DND-41 (cell line): ENCODE measurements around the gene PHACTR4.
"Not testable (repeated sequence)": the region's sequence is repeated elsewhere in the genome, so short reads cannot be mapped to it uniquely, and the experiment has no call there.

ENCODE experiments used
- ATAC-seq: fragments of 200-7000 bp; cut with Tn5 transposase; 3 replicates; pipeline ENCODE4 v1.9.1; 2021; ENCODE audit warnings: low read depth; ENCODE audit not compliant: insufficient read depth
- DNase-seq: peaks from one replicate; pipeline ENCODE4 v3.0.0-alpha.2; 2020
- H2AFZ ChIP-seq: 2 replicates; pipeline ENCODE4 v1.6.0; 2012; ENCODE audit warnings: low read depth, low read length
- H3K27ac ChIP-seq: 2 replicates; pipeline ENCODE4 v1.5.1; 2012; ENCODE audit warnings: low read length, inconsistent platforms
- H3K27me3 ChIP-seq: fragments of 200-600 bp; sonication (generic); 2 replicates; pipeline ENCODE4 v1.6.0; 2012; ENCODE audit warnings: low read length, mild to moderate bottlenecking, inconsistent platforms; ENCODE audit not compliant: insufficient read depth, poor library complexity
- H3K36me3 ChIP-seq: 2 replicates; pipeline ENCODE4 v1.5.1; 2012; ENCODE audit warnings: low read length, inconsistent platforms; ENCODE audit not compliant: insufficient read depth
- H3K4me1 ChIP-seq: 2 replicates; pipeline ENCODE4 v1.5.1; 2012; ENCODE audit warnings: mild to moderate bottlenecking, low read length; ENCODE audit not compliant: insufficient read depth
- H3K4me2 ChIP-seq: 2 replicates; pipeline ENCODE4 v1.6.0; 2012; ENCODE audit warnings: mild to moderate bottlenecking, moderate library complexity, low read length, inconsistent platforms; ENCODE audit not compliant: insufficient read depth
- H3K4me3 ChIP-seq, 2 experiments: fragments of 200-600 bp in 1 of 2; shearing (Covaris generic) in 1 of 2; 2 replicates each; pipeline ENCODE4 v1.5.1; 2012 to 2016; ENCODE audit warnings: inconsistent platforms in 2 of 2, low read length in 2 of 2, mild to moderate bottlenecking in 2 of 2, low read depth in 1 of 2, moderate library complexity in 1 of 2
- H3K79me2 ChIP-seq: 2 replicates; pipeline ENCODE4 v1.6.0; 2012; ENCODE audit warnings: low read length, inconsistent platforms; ENCODE audit not compliant: insufficient read depth
- H3K9ac ChIP-seq: 2 replicates; pipeline ENCODE4 v1.6.0; 2012; ENCODE audit warnings: low read depth, mild to moderate bottlenecking, inconsistent platforms, low read length, moderate library complexity
- H3K9me3 ChIP-seq: 2 replicates; pipeline ENCODE4 v1.5.1; 2012; ENCODE audit warnings: low read length, moderate library complexity, mild to moderate bottlenecking, inconsistent platforms; ENCODE audit not compliant: insufficient read depth, severe bottlenecking
- H4K20me1 ChIP-seq: 2 replicates; pipeline ENCODE4 v1.6.0; 2012; ENCODE audit warnings: low read length; ENCODE audit not compliant: insufficient read depth
- CTCF ChIP-seq: IDR thresholded peaks from 2 replicates; pipeline ENCODE4 v1.5.1; 2012; ENCODE audit warnings: borderline replicate concordance, low read length, moderate library complexity, mild to moderate bottlenecking; ENCODE audit not compliant: poor library complexity, severe bottlenecking; ENCODE audit errors: extremely low read depth
- EZH2 ChIP-seq: IDR thresholded peaks from 3 replicates; pipeline ENCODE4 v1.6.1; 2012; ENCODE audit warnings: borderline replicate concordance, low read depth, mild to moderate bottlenecking, moderate library complexity, low read length, inconsistent platforms; ENCODE audit not compliant: severe bottlenecking

Gene PHACTR4

GRCh38 chr1:28470146-28470545 is 100.6 kb downstream of the PHACTR4 start:
- Histone ChIP-seq H3K4me1 (no peaks in the 10 kb centered on the region), H3K4me2 (no peak overlapping the region), H3K9me3 (no peaks in the 10 kb centered on the region), H4K20me1 (no peaks in the 10 kb centered on the region), H3K27me3 (no peaks in the 10 kb centered on the region), H3K9ac (no peak overlapping the region), H3K4me3 (no peak overlapping the region), H2AFZ (no peak overlapping the region), H3K36me3 (peaks cover 53% of the 10 kb centered on the region), H3K79me2 (no peaks in the 10 kb centered on the region), H3K27ac (no peak overlapping the region)
- no peak for TF ChIP-seq CTCF
- TF ChIP-seq EZH2, result no peak
- ATAC-seq (no peak), DNase-seq (no peak)

GRCh38 chr1:28479497-28479896 is 110.0 kb downstream of the PHACTR4 start:
- not testable (repeated sequence) for ATAC-seq, DNase-seq, H3K4me2 ChIP-seq

GRCh38 chr1:28480308-28480707 is 110.8 kb downstream of the PHACTR4 start:
- Histone ChIP-seq H3K27ac (no peak overlapping the region), H3K4me2 (no peak overlapping the region)
- no peak for ATAC-seq

More at GRCh38 chr1:28479497-28479896, 110.0 kb downstream of the PHACTR4 start:
- H3K9me3 ChIP-seq, H3K9ac ChIP-seq, H3K4me1 ChIP-seq, H3K4me3 ChIP-seq, H4K20me1 ChIP-seq, H3K27ac ChIP-seq, H3K27me3 ChIP-seq, H2AFZ ChIP-seq, H3K79me2 ChIP-seq: not testable (repeated sequence)
- peaks cover 67% of the 10 kb centered on the region for H3K36me3 ChIP-seq

GRCh38 chr1:28482138-28482537 is 112.6 kb downstream of the PHACTR4 start:
- H3K27ac ChIP-seq, result no peak overlapping the region
- H3K79me2 ChIP-seq, result no peaks in the 10 kb centered on the region
- no peaks in the 10 kb centered on the region for H3K9me3 ChIP-seq
- no peak overlapping the region for H3K9ac ChIP-seq
- peaks cover 72% of the 10 kb centered on the region for H3K36me3 ChIP-seq
- H3K4me3 ChIP-seq, result no peak overlapping the region
- H4K20me1 ChIP-seq, result no peaks in the 10 kb centered on the region
- no peaks in the 10 kb centered on the region for H3K27me3 ChIP-seq
- H2AFZ ChIP-seq, result no peak overlapping the region
- H3K4me2 ChIP-seq, result no peak overlapping the region
- no peaks in the 10 kb centered on the region for H3K4me1 ChIP-seq
- TF ChIP-seq CTCF (no peak), EZH2 (no peak)
- DNase-seq (no peak), ATAC-seq (no peak)

More at GRCh38 chr1:28480308-28480707, 110.8 kb downstream of the PHACTR4 start:
- H3K79me2 ChIP-seq, result no peaks in the 10 kb centered on the region
- no peak overlapping the region for H3K9ac ChIP-seq
- no peak overlapping the region for H2AFZ ChIP-seq
- H4K20me1 ChIP-seq, result no peaks in the 10 kb centered on the region
- TF ChIP-seq CTCF, result no peak
- no peak for TF ChIP-seq EZH2
- no peak overlapping the region for H3K4me3 ChIP-seq
- no peaks in the 10 kb centered on the region for H3K9me3 ChIP-seq
- no peak for DNase-seq
- no peaks in the 10 kb centered on the region for H3K4me1 ChIP-seq
- peaks cover 67% of the 10 kb centered on the region for H3K36me3 ChIP-seq
- no peaks in the 10 kb centered on the region for H3K27me3 ChIP-seq
